Measurements from ENCODE around the gene WNT6. TPM values are rescaled to one million over a fixed set of nuclear protein-coding genes. Genes with fewer than 3 reads are reported as not detected.

Gene WNT6
- total RNA-seq, 1 donor from 2014 or later, result 0.72 TPM

- no peak overlapping the region for H3K4me3 Mint-ChIP-seq (ENCODE audit: low read depth)
- peaks cover 2% of the 10 kb centered on the region for H3K4me1 Mint-ChIP-seq (ENCODE audit: low read depth)
- DNase-seq (ENCODE audit: low spot score, unreplicated experiment), result no peak
- no peaks in the 10 kb centered on the region for H3K27me3 Mint-ChIP-seq
- no peaks in the 10 kb centered on the region for H3K9me3 Mint-ChIP-seq (ENCODE audit: low read depth)
- no peak overlapping the region for H3K27ac Mint-ChIP-seq
- TF ChIP-seq CTCF (IDR thresholded peaks at IDR 0.05; ENCODE audit: unreplicated experiment), result no peak
- peaks cover 28% of the 10 kb centered on the region for H3K36me3 Mint-ChIP-seq (ENCODE audit: insufficient read depth)
Measured at GRCh38 chr2:218813771-218814460, 45.7 kb upstream of the WNT6 start.

GRCh38 chr2:218814540-218815243, 44.9 kb upstream of the WNT6 start:
- DNase-seq (ENCODE audit: low spot score, unreplicated experiment), result no peak
- Mint-ChIP-seq H3K9me3 (ENCODE audit: low read depth) (no peaks in the 10 kb centered on the region), H3K4me1 (ENCODE audit: low read depth) (no peaks in the 10 kb centered on the region), H3K4me3 (ENCODE audit: low read depth) (no peak overlapping the region), H3K27ac (no peak overlapping the region), H3K27me3 (no peaks in the 10 kb centered on the region), H3K36me3 (ENCODE audit: insufficient read depth) (peaks cover 31% of the 10 kb centered on the region)
- no peak for TF ChIP-seq CTCF (IDR thresholded peaks at IDR 0.05; ENCODE audit: unreplicated experiment)

- no peak for DNase-seq (ENCODE audit: low spot score, unreplicated experiment)
- H3K9me3 Mint-ChIP-seq (ENCODE audit: low read depth), result no peaks in the 10 kb centered on the region
- no peak overlapping the region for H3K4me3 Mint-ChIP-seq (ENCODE audit: low read depth)
- no peaks in the 10 kb centered on the region for H3K4me1 Mint-ChIP-seq (ENCODE audit: low read depth)
- peaks cover 31% of the 10 kb centered on the region for H3K36me3 Mint-ChIP-seq (ENCODE audit: insufficient read depth)
- no peak for TF ChIP-seq CTCF (IDR thresholded peaks at IDR 0.05; ENCODE audit: unreplicated experiment)
- no peaks in the 10 kb centered on the region for H3K27me3 Mint-ChIP-seq
- no peak overlapping the region for H3K27ac Mint-ChIP-seq
Measured at GRCh38 chr2:218815244-218815637, 44.4 kb upstream of the WNT6 start.

GRCh38 chr2:218815649-218816048, 44.0 kb upstream of the WNT6 start:
- H3K4me3 Mint-ChIP-seq (ENCODE audit: low read depth), result no peak overlapping the region
- DNase-seq (ENCODE audit: low spot score, unreplicated experiment), result no peak
- H3K36me3 Mint-ChIP-seq (ENCODE audit: insufficient read depth), result peaks cover 31% of the 10 kb centered on the region
- H3K9me3 Mint-ChIP-seq (ENCODE audit: low read depth), result no peaks in the 10 kb centered on the region
- H3K27ac Mint-ChIP-seq, result no peak overlapping the region
- no peaks in the 10 kb centered on the region for H3K27me3 Mint-ChIP-seq
- no peak for TF ChIP-seq CTCF (IDR thresholded peaks at IDR 0.05; ENCODE audit: unreplicated experiment)
- H3K4me1 Mint-ChIP-seq (ENCODE audit: low read depth), result no peaks in the 10 kb centered on the region

GRCh38 chr2:218816561-218817011, 43.0 kb upstream of the WNT6 start:
- peaks cover 29% of the 10 kb centered on the region for H3K36me3 Mint-ChIP-seq (ENCODE audit: insufficient read depth)
- DNase-seq (ENCODE audit: low spot score, unreplicated experiment), result no peak

More at GRCh38 chr2:218816561-218817011, 43.0 kb upstream of the WNT6 start:
- H3K4me1 Mint-ChIP-seq (ENCODE audit: low read depth), result no peaks in the 10 kb centered on the region
- H3K27ac Mint-ChIP-seq, result peak overlapping the region; percentile 57
- no peak for TF ChIP-seq CTCF (IDR thresholded peaks at IDR 0.05; ENCODE audit: unreplicated experiment)
- no peak overlapping the region for H3K4me3 Mint-ChIP-seq (ENCODE audit: low read depth)
- H3K27me3 Mint-ChIP-seq, result no peaks in the 10 kb centered on the region
- H3K9me3 Mint-ChIP-seq (ENCODE audit: low read depth), result no peaks in the 10 kb centered on the region
